OCI-LY3 (cell line): ENCODE results near the gene B3GNT2.
"Not testable (repeated sequence)": the region's sequence is repeated elsewhere in the genome, so short reads cannot be mapped to it uniquely, and the experiment has no call there.

Experiments
- H2AFZ ChIP-seq: fragments of 200-600, 300-600 bp; shearing (Covaris generic); 2 replicates; pipeline ENCODE4 v1.6.0; 2014; ENCODE audit warnings: antibody characterized with exemption, low read depth, low read length
- H3K27ac ChIP-seq: fragments of 200-600, 300-600 bp; sonication (generic); 2 replicates; pipeline ENCODE4 v1.5.1; 2014; ENCODE audit warnings: mild to moderate bottlenecking, low read length, moderate library complexity, mixed read lengths
- H3K27me3 ChIP-seq: fragments of 200-600, 300-600 bp; sonication (generic); 2 replicates; pipeline ENCODE4 v1.6.1; 2014; ENCODE audit warnings: low read depth, low read length, mixed read lengths
- H3K36me3 ChIP-seq: fragments of 200-600, 300-600 bp; sonication (generic); replicated peaks from 2 replicates; pipeline ENCODE3; 2014; ENCODE audit warnings: low read depth, low read length, mixed read lengths
- H3K4me1 ChIP-seq: fragments of 300-600, 200-600 bp; sonication (generic); 2 replicates; pipeline ENCODE4 v1.6.1; 2014; ENCODE audit warnings: low read length, mixed read lengths
- H3K4me2 ChIP-seq: fragments of 200-600, 300-600 bp; sonication (generic); 2 replicates; pipeline ENCODE4 v1.6.1; 2014; ENCODE audit warnings: low read length, mixed read lengths
- H3K4me3 ChIP-seq: fragments of 300-600, 200-600 bp; sonication (generic); 2 replicates; pipeline ENCODE4 v1.5.1; 2014; ENCODE audit warnings: antibody characterized with exemption, mild to moderate bottlenecking, low read length, moderate library complexity
- H3K79me2 ChIP-seq: fragments of 300-600, 200-600 bp; shearing (Covaris generic); 2 replicates; pipeline ENCODE4 v1.6.1; 2014; ENCODE audit warnings: mild to moderate bottlenecking, low read length, mixed read lengths
- H3K9ac ChIP-seq: fragments of 300-600, 200-600 bp; shearing (Covaris generic); 2 replicates; pipeline ENCODE4 v1.6.0; 2014; ENCODE audit warnings: mild to moderate bottlenecking, low read length, moderate library complexity
- H3K9me3 ChIP-seq: fragments of 200-600, 300-600 bp; shearing (Covaris generic); 2 replicates; pipeline ENCODE4 v1.6.1; 2014; ENCODE audit warnings: low read length, mixed read lengths; ENCODE audit not compliant: insufficient read depth
- H4K20me1 ChIP-seq: fragments of 200-600, 300-600 bp; sonication (generic); 2 replicates; pipeline ENCODE4 v1.6.1; 2016; ENCODE audit warnings: low read length, mixed read lengths; ENCODE audit not compliant: insufficient read depth
- CTCF ChIP-seq: fragments of 200-600, 300-600 bp; sonication (generic); IDR thresholded peaks from 2 replicates; pipeline ENCODE4 v1.5.1; 2014; ENCODE audit warnings: antibody characterized with exemption, low read length, low read depth
- EZH2phosphoT487 ChIP-seq: fragments of 200-600 bp; shearing (Covaris generic); IDR thresholded peaks from 2 replicates; pipeline ENCODE4 v1.6.1; 2018; ENCODE audit warnings: antibody characterized with exemption, mixed run types, low read depth

Gene B3GNT2

GRCh38 chr2:62197011-62197924 is 1.4 kb downstream of the B3GNT2 start:
- Histone ChIP-seq H3K27me3 (no peaks in the 10 kb centered on the region), H4K20me1 (peaks cover 36% of the 10 kb centered on the region), H3K79me2 (peaks cover 73% of the 10 kb centered on the region), H3K4me1 (peaks cover 40% of the 10 kb centered on the region), H3K9me3 (no peaks in the 10 kb centered on the region), H3K9ac (peak overlapping the region; percentile 95), H3K4me2 (peak overlapping the region; percentile 85), H3K27ac (peak overlapping the region; percentile 88), H3K4me3 (peak overlapping the region; percentile 96), H3K36me3 (peaks cover 10% of the 10 kb centered on the region), H2AFZ (no peak overlapping the region)
- peak; percentile 43 for TF ChIP-seq CTCF
- TF ChIP-seq EZH2phosphoT487 = no peak

GRCh38 chr2:62197925-62198633 is 2.2 kb downstream of the B3GNT2 start:
- H3K27ac ChIP-seq = peak overlapping the region; percentile 88
- peak overlapping the region; percentile 95 for H3K9ac ChIP-seq

GRCh38 chr2:62198854-62199253 is 2.9 kb downstream of the B3GNT2 start:
- Histone ChIP-seq H3K4me3 (peak overlapping the region; percentile 96), H3K4me2 (peak overlapping the region; percentile 85), H4K20me1 (peaks cover 52% of the 10 kb centered on the region), H3K4me1 (peaks cover 45% of the 10 kb centered on the region), H3K79me2 (peaks cover 89% of the 10 kb centered on the region), H3K27ac (peak overlapping the region; percentile 88), H3K9ac (peak overlapping the region; percentile 95)
- not testable (repeated sequence) for H2AFZ ChIP-seq, H3K27me3 ChIP-seq, H3K36me3 ChIP-seq, H3K9me3 ChIP-seq

More at GRCh38 chr2:62197925-62198633, 2.2 kb downstream of the B3GNT2 start:
- Histone ChIP-seq H3K4me3 (peak overlapping the region; percentile 96), H2AFZ (no peak overlapping the region), H3K79me2 (peaks cover 81% of the 10 kb centered on the region), H3K27me3 (no peaks in the 10 kb centered on the region), H4K20me1 (peaks cover 44% of the 10 kb centered on the region), H3K9me3 (no peaks in the 10 kb centered on the region), H3K4me1 (peaks cover 45% of the 10 kb centered on the region), H3K4me2 (peak overlapping the region; percentile 85), H3K36me3 (peaks cover 10% of the 10 kb centered on the region)
- TF ChIP-seq CTCF (no peak), EZH2phosphoT487 (no peak)

- peaks cover 10% of the 10 kb centered on the region for H3K36me3 ChIP-seq
- peak overlapping the region; percentile 85 for H3K4me2 ChIP-seq
- peak overlapping the region; percentile 88 for H3K27ac ChIP-seq
- H3K9me3 ChIP-seq = no peaks in the 10 kb centered on the region
- H3K27me3 ChIP-seq = no peaks in the 10 kb centered on the region
- peak overlapping the region; percentile 95 for H3K9ac ChIP-seq
- peaks cover 59% of the 10 kb centered on the region for H4K20me1 ChIP-seq
- H3K4me3 ChIP-seq = peak overlapping the region; percentile 96
- no peak overlapping the region for H2AFZ ChIP-seq
- peaks cover 45% of the 10 kb centered on the region for H3K4me1 ChIP-seq
- peaks cover 96% of the 10 kb centered on the region for H3K79me2 ChIP-seq
- TF ChIP-seq EZH2phosphoT487 (no peak), CTCF (no peak)
Measured at GRCh38 chr2:62199392-62200125, 3.6 kb downstream of the B3GNT2 start.
